ENCODE measurements around the gene PTS. TPM values are rescaled to one million over a fixed set of nuclear protein-coding genes. Genes with fewer than 3 reads are reported as not detected.

Gene PTS
- total RNA-seq, 1 experiment from 2014 or later = 29.3 TPM

- CTCF ChIA-PET = interaction anchor here (0.6 kb wide), 1 partner anchor 112 kb away, joined by 4 read pairs; no protein-coding TSS in a partner anchor
- TF ChIP-seq, protein P1, sequence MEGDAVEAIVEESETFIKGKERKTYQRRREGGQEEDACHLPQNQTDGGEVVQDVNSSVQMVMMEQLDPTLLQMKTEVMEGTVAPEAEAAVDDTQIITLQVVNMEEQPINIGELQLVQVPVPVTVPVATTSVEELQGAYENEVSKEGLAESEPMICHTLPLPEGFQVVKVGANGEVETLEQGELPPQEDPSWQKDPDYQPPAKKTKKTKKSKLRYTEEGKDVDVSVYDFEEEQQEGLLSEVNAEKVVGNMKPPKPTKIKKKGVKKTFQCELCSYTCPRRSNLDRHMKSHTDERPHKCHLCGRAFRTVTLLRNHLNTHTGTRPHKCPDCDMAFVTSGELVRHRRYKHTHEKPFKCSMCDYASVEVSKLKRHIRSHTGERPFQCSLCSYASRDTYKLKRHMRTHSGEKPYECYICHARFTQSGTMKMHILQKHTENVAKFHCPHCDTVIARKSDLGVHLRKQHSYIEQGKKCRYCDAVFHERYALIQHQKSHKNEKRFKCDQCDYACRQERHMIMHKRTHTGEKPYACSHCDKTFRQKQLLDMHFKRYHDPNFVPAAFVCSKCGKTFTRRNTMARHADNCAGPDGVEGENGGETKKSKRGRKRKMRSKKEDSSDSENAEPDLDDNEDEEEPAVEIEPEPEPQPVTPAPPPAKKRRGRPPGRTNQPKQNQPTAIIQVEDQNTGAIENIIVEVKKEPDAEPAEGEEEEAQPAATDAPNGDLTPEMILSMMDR (IDR thresholded peaks at IDR 0.05; ENCODE audit: unreplicated experiment) = no peak
- no peaks in the 10 kb centered on the region for H3K27me3 Mint-ChIP-seq (ENCODE audit: unreplicated experiment)
- no TSS peak for BruUV-seq (replicated peaks)
- H3K4me3 Mint-ChIP-seq (ENCODE audit: low read depth, unreplicated experiment) = peak overlapping the region; percentile 81
- DNase-seq = no peak
- no peaks in the 10 kb centered on the region for H3K9me3 Mint-ChIP-seq (ENCODE audit: low read depth, unreplicated experiment)
- H3K4me1 Mint-ChIP-seq (ENCODE audit: low read depth, unreplicated experiment) = peaks cover 8% of the 10 kb centered on the region
- intact Hi-C loops (cut with micrococcal nuclease; ENCODE audit: unreplicated experiment) = loop anchor here (5.0 kb wide), 1 partner anchor 42 kb away; no protein-coding TSS in a partner anchor
- peaks cover 32% of the 10 kb centered on the region for H3K36me3 Mint-ChIP-seq (ENCODE audit: insufficient read depth, unreplicated experiment)
- peak overlapping the region; percentile 90 for H3K27ac Mint-ChIP-seq (ENCODE audit: unreplicated experiment)
Measured at GRCh38 chr11:112225753-112226061, 521 bp upstream of the PTS start.

DNA sequence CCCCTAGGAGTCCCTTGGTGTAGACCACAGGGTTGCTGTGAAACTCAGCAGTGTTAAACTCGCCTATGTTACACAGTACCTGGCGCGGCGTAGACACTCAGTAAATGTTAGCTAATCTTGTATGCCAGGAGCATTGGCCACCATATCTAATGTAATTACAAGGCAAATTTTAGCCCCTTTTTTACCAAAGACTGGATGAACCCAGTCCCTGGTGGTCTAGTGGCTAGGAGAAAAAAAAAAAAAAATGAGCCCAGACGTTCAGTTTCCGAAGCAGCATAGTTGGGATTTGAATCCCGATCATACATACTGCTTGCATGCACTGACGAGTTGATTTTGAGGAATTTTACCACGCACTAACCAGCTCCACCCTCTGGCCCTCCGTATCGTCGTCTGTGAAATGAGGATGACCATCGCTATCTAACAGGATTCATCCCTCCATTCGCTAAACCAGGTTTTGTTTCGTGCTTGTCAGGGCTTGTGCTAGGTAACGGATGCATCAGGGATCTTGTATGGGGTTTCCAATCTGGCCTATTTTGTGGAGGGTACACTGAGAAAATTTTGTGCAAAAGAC lies 688 bp downstream of the PTS start:
- Mint-ChIP-seq H3K4me1 (ENCODE audit: low read depth, unreplicated experiment) (peaks cover 8% of the 10 kb centered on the region), H3K4me3 (ENCODE audit: low read depth, unreplicated experiment) (peak overlapping the region; percentile 81), H3K27ac (ENCODE audit: unreplicated experiment) (peak overlapping the region; percentile 90), H3K36me3 (ENCODE audit: insufficient read depth, unreplicated experiment) (peaks cover 36% of the 10 kb centered on the region), H3K9me3 (ENCODE audit: low read depth, unreplicated experiment) (no peaks in the 10 kb centered on the region), H3K27me3 (ENCODE audit: unreplicated experiment) (no peaks in the 10 kb centered on the region)
- BruUV-seq (replicated peaks) = no TSS peak
- intact Hi-C loops (cut with micrococcal nuclease; ENCODE audit: unreplicated experiment) = loop anchor here (5.0 kb wide), 1 partner anchor 40 kb away; no protein-coding TSS in a partner anchor
- TF ChIP-seq, protein P1 (IDR thresholded peaks at IDR 0.05; ENCODE audit: unreplicated experiment) = no peak
- CTCF ChIA-PET = interaction anchor here (0.9 kb wide), 1 partner anchor 53 kb away, joined by 5 read pairs; no protein-coding TSS in a partner anchor
- no peak for DNase-seq

GRCh38 chr11:112227471-112227870 lies 1.2 kb downstream of the PTS start:
- Mint-ChIP-seq H3K4me3 (ENCODE audit: low read depth, unreplicated experiment) (peak overlapping the region; percentile 81), H3K27ac (ENCODE audit: unreplicated experiment) (no peak overlapping the region), H3K9me3 (ENCODE audit: low read depth, unreplicated experiment) (no peaks in the 10 kb centered on the region), H3K4me1 (ENCODE audit: low read depth, unreplicated experiment) (peaks cover 8% of the 10 kb centered on the region), H3K27me3 (ENCODE audit: unreplicated experiment) (no peaks in the 10 kb centered on the region), H3K36me3 (ENCODE audit: insufficient read depth, unreplicated experiment) (peaks cover 36% of the 10 kb centered on the region)
- CTCF ChIA-PET = interaction anchor here (0.9 kb wide), 1 partner anchor 53 kb away, joined by 5 read pairs; no protein-coding TSS in a partner anchor
- TF ChIP-seq, protein P1 (IDR thresholded peaks at IDR 0.05; ENCODE audit: unreplicated experiment) = no peak
- no peak for DNase-seq
- intact Hi-C loops (cut with micrococcal nuclease; ENCODE audit: unreplicated experiment) = loop anchor here (5.0 kb wide), 1 partner anchor 40 kb away; no protein-coding TSS in a partner anchor
- BruUV-seq (replicated peaks) = no TSS peak

DNA sequence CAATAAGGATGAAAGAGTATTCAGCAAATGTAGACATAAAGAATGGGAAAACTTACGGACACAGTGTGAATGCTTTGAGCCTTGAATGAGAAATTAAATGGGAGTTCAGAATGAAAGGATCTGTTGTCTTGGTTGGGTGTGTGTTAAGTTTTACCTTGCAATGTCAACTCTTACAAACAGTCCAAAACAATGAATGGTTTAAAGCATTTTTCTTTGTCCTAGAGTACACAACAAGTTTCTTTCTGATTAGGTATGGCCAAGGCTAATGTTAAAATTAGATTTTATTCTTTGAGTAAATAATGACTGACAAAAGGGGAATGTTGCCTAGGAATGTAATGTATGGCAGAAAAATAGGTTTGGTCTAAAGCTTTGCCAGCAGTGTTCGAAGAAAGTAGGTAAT lies 2.5 kb downstream of the PTS start:
- intact Hi-C loops (cut with micrococcal nuclease; ENCODE audit: unreplicated experiment) = loop anchor here (5.0 kb wide), 1 partner anchor 39 kb away; no protein-coding TSS in a partner anchor
- CTCF ChIA-PET = no interaction called here
- BruUV-seq (replicated peaks) = no TSS peak
- Mint-ChIP-seq H3K4me3 (ENCODE audit: low read depth, unreplicated experiment) (no peak overlapping the region), H3K9me3 (ENCODE audit: low read depth, unreplicated experiment) (no peaks in the 10 kb centered on the region), H3K27me3 (ENCODE audit: unreplicated experiment) (no peaks in the 10 kb centered on the region), H3K4me1 (ENCODE audit: low read depth, unreplicated experiment) (peaks cover 8% of the 10 kb centered on the region), H3K36me3 (ENCODE audit: insufficient read depth, unreplicated experiment) (peaks cover 36% of the 10 kb centered on the region), H3K27ac (ENCODE audit: unreplicated experiment) (no peak overlapping the region)
- no peak for DNase-seq
- TF ChIP-seq, protein P1 (IDR thresholded peaks at IDR 0.05; ENCODE audit: unreplicated experiment) = no peak

Measured in Calu3 (cell line).